22Rv1 (cell line): ENCODE data around the gene HLA-DRB1.
A peak's percentile ranks its signal among the peaks of the same experiment; 100 is the strongest.

ENCODE experiments used
- H3K27ac ChIP-seq: fragments of 450-650 bp; 2 replicates; pipeline ENCODE4 v1.5.1; 2017
- ZFX ChIP-seq: fragments of 450-650 bp; IDR thresholded peaks from 2 replicates; pipeline ENCODE4 v1.6.1; 2017; ENCODE audit warnings: antibody characterized with exemption, borderline replicate concordance
- TF ChIP-seq, protein P1 (sequence below): fragments of 450-650 bp; IDR thresholded peaks from 2 replicates; pipeline ENCODE4 v1.5.1; 2017; ENCODE audit warnings: mild to moderate bottlenecking

HLA-DRB1 gene

DNA sequence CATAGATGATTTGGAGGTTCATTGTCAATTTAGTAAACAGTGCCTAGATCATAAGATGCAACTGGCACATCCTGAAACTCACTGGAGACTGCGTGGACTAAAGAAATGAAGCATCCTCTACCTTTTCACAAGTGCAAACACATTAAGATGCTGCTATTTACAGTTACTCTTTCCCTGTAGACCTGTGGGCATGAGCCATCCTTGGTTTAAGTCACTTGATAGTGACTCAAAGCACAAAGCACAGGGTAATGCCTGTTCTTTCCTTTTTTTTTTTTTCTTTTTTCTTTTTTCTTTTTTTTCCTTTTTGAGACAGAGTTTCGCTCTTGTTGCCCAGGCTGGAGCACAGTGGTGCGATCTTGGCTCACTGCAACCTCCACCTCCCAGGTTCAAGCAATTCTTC lies 37.6 kb upstream of the HLA-DRB1 start:
- TF ChIP-seq, protein P1, sequence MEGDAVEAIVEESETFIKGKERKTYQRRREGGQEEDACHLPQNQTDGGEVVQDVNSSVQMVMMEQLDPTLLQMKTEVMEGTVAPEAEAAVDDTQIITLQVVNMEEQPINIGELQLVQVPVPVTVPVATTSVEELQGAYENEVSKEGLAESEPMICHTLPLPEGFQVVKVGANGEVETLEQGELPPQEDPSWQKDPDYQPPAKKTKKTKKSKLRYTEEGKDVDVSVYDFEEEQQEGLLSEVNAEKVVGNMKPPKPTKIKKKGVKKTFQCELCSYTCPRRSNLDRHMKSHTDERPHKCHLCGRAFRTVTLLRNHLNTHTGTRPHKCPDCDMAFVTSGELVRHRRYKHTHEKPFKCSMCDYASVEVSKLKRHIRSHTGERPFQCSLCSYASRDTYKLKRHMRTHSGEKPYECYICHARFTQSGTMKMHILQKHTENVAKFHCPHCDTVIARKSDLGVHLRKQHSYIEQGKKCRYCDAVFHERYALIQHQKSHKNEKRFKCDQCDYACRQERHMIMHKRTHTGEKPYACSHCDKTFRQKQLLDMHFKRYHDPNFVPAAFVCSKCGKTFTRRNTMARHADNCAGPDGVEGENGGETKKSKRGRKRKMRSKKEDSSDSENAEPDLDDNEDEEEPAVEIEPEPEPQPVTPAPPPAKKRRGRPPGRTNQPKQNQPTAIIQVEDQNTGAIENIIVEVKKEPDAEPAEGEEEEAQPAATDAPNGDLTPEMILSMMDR: no peak
- no peak for TF ChIP-seq ZFX
- no peak overlapping the region for H3K27ac ChIP-seq

DNA sequence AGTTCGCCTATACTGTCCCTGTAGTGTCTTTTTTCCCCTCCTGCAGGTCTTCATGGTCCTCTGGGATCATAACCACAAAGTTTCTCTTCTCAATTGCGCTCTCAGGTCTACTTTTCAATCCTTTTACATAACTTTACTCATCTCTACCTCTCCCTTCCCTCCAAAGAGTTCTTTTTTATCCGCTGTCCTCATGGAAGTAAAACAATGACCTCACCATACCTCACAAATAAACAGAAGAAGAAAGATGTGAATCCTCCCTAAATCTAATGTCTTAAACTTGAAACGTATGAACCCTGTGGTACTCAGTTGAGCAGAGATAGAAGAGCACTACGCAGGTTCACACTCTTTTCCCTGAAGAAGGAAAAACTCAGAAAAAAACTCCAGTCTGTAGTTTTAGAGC lies 35.5 kb upstream of the HLA-DRB1 start:
- TF ChIP-seq, protein P1: no peak
- no peak for TF ChIP-seq ZFX
- no peak overlapping the region for H3K27ac ChIP-seq

DNA sequence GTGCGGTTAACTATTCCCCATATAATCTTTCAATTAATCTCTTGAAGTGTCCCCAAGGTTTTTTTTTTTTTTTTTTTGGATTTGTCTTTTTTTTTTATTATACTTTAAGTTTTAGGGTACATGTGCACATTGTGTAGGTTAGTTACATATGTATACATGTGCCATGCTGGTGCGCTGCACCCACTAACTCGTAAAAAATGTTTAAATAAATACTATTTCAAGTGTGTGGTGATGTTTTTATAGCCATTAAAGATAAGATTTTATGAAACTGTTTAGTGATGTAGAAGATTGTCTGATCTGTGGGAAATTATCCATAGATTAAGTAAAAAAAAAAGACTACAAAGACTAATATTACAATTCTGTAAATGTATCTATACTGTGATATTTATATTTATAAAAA lies 34.9 kb upstream of the HLA-DRB1 start:
- H3K27ac ChIP-seq: no peak overlapping the region
- TF ChIP-seq ZFX: no peak
- TF ChIP-seq, protein P1: no peak

DNA sequence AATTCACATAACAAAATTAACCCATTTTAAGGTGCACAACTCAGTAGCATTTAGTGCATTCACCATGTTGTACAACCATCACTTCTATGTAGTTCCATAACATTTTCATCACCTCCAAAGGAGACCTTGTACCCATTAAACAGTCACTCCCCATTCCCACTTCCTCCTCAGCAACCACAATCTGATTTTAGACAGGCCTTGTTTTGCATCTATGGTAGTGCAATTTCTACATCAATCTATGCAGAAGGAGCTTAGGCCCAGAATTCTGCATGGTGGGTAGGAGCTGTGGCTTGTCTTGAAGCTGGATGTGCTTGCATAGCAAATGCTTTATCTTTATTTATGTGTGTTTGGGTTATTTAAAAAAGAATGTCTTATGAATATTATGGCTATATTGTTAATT lies 34.0 kb upstream of the HLA-DRB1 start:
- no peak overlapping the region for H3K27ac ChIP-seq

DNA sequence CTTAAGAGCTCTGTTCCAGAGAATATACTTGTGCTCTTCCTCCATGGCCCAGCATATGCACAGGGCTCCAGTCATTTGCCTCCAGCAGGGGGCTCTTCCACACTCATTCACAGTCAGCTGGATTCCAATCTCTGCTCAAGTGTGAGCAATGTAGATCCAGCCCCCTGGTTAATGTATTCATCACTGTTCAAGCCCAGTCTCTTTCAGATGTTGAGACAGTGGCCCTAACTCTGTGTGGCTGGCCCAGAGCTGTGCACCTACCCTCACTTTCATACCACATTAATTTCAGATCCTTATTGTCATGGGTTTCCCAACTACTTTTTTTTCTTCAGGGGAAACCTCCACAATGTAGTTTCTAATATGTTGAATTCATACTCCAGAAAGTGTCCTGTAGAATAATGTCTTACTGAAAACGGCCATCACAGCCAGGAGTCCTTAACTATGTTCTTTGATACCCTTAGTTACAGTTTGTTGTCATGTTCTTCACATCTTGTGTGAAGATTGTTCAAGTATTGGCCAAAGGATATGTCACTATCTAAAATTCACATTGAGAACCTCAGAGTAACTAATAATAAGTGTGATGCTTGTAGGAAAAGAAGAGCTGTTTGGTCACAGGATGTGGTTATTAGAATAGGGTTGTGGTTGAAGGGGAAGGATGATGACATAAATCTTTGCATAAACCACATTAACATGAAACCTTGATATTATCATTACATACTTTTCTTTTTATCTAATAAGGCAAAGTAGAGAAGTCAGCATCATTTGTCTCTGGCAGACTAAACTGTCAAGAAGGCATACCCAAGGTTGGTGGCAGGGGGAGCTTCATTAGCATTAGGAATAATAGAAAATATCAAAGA lies 33.1 kb upstream of the HLA-DRB1 start:
- no peak overlapping the region for H3K27ac ChIP-seq
- no peak for TF ChIP-seq ZFX
- TF ChIP-seq, protein P1: peak; percentile 45

More for the DNA sequence above, 34.0 kb upstream of the HLA-DRB1 start:
- TF ChIP-seq, protein P1: no peak
- TF ChIP-seq ZFX: no peak

DNA sequence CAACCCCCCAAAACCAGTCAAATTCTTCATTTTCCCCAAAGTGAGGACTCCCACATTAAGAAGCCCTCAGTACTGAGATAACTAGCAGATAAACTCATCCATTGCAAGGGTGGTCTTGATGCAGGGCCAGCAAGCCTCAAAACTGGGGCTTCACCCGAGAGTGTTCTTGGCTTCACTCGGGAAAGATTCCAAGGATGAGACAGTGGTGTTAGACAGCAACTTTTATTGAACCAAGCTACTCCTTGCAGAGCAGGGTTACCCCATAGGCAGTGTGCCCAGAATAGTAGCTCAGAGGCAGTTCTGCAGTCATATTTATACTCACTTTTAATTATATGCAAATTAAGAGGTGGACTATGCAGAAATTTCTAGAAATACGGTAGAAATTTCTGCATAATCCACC lies 31.7 kb upstream of the HLA-DRB1 start:
- no peak overlapping the region for H3K27ac ChIP-seq

DNA sequence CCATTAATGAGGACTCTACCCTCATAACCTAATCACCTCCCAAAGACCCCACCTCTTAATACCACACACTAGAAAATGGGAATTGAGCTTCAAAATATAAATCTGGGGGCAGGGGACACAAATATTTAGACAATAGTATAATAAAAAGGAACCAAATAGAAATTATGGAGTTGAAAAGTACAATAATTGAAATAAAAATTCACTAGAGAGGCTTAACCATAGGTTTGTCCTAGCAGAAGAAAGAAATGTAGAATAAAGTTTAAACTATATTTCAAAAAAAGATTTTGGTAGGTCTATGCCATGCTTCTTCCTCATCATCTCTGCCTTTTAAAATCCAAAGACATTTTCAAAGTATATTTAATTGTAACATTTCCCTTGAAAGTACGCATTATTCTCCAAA lies 28.1 kb upstream of the HLA-DRB1 start:
- H3K27ac ChIP-seq: no peak overlapping the region
- TF ChIP-seq, protein P1: no peak
- TF ChIP-seq ZFX: no peak

More for the DNA sequence above, 31.7 kb upstream of the HLA-DRB1 start:
- TF ChIP-seq, protein P1: no peak
- TF ChIP-seq ZFX: no peak
